RWPE1 (cell line): ENCODE data around the gene KPTN.

Source experiments
- CTCF ChIA-PET: fragments of 350-600 bp; sonication (Branson Sonifier 250); formaldehyde crosslinking; extraction: SDS; loops from one replicate; lab custom pipeline; 2021; lab: Yijun Ruan, JAX
- POLR2A ChIA-PET: fragments of 400-600 bp; formaldehyde crosslinking; extraction: SDS; loops from one replicate; lab custom pipeline; 2020; ENCODE audit warnings: antibody characterized with exemption; ENCODE audit not compliant: low non-redundant PET; lab: Yijun Ruan, JAX
- DNase-seq: peaks from one replicate; pipeline ENCODE4 v3.0.0; 2012; ENCODE audit warnings: low spot score
- H3K27ac ChIP-seq: fragments of 450-650 bp; 2 replicates; pipeline ENCODE4 v1.5.1; 2017
- TF ChIP-seq, protein P1 (sequence below): fragments of 450-650 bp; conservative IDR thresholded peaks from 2 replicates; pipeline ENCODE4 v1.5.1; 2017; ENCODE audit warnings: low read depth, mild to moderate bottlenecking

KPTN gene

DNA sequence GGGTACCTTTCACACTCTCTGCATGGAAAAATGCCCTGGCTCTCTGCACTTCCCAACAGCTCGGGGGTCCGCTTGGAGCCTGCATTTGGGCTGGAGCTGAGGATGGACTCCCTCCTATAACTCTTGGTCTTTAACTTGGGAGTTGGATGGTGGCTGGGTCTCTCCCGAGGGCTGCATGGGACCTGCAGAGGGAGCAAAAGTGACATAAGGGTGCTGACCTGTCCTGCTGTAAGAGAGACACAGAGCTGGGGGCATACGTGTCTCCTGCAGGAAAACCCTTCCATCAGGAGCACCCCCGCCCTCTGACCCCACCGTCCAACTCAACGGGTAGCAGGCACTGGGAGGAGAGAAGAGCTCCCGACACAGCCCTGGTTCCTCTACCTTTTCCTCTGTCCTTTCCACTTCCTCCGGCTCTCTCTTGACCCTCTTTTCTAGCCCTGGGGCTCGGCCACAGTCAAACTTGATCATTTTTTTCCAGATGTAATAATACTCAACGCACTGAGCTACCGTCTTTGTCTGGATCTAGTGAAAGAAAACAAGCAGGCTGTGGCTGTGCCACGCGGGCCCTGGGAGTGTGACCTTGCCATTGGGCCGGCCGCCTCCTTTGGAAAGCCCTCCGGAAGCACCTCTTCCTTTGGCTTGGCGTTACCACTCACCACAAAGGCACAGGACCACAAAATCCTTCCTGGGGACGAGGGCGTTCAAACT, 37.6 kb upstream of the KPTN start:
- CTCF ChIA-PET: no interaction called here
- POLR2A ChIA-PET: no interaction called here
- TF ChIP-seq, protein P1, sequence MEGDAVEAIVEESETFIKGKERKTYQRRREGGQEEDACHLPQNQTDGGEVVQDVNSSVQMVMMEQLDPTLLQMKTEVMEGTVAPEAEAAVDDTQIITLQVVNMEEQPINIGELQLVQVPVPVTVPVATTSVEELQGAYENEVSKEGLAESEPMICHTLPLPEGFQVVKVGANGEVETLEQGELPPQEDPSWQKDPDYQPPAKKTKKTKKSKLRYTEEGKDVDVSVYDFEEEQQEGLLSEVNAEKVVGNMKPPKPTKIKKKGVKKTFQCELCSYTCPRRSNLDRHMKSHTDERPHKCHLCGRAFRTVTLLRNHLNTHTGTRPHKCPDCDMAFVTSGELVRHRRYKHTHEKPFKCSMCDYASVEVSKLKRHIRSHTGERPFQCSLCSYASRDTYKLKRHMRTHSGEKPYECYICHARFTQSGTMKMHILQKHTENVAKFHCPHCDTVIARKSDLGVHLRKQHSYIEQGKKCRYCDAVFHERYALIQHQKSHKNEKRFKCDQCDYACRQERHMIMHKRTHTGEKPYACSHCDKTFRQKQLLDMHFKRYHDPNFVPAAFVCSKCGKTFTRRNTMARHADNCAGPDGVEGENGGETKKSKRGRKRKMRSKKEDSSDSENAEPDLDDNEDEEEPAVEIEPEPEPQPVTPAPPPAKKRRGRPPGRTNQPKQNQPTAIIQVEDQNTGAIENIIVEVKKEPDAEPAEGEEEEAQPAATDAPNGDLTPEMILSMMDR: no peak
- DNase-seq: no peak
- no peak overlapping the region for H3K27ac ChIP-seq

DNA sequence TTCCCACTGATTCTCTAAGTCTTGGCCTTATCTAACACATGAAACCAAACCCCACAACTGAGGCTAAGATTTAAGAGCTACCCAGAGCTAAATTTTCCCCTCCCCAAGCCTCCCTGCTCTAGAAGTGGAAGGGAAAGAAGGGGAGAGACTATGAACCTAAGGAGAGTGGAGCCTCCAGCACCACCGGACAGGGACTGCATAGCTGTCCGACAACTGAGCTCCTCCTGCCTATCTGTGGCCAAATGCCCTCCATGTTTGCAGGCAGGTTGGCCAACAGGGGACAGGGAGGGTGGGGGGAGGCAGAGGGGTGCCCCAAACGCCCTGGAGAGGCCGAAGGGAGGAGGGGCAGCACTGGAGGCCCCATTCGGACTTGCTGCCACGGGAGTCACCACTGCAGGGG, 36.8 kb upstream of the KPTN start:
- POLR2A ChIA-PET: no interaction called here
- DNase-seq: no peak
- H3K27ac ChIP-seq: no peak overlapping the region
- TF ChIP-seq, protein P1: no peak
- CTCF ChIA-PET: interaction anchor here (0.5 kb wide), 1 partner anchor 45 kb away, joined by 5 read pairs; no protein-coding TSS in a partner anchor

DNA sequence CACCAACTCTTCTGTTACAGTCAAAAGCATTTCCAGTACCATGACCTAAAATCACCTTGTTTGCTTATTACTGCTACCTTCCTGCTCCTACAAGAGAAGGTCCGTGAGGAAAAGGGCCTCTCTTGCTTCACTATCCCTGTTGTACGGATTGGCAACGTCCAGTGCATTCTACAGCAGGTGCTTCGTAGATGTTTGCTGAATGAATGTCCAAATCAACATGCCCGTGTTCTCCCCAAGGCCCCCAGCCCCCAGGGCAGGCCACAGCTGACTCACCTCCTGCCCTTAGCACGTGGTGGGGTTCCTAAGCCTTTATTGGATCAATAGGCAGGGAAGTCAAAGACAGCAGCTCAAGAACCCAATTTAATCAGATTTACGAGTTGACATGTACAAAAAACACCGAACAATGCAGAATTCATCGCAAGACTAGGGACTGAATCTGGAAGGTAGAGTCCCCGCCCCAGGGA, 36.4 kb upstream of the KPTN start:
- no peak overlapping the region for H3K27ac ChIP-seq
- no peak for DNase-seq
- ChIA-PET CTCF (interaction anchor here (0.5 kb wide), 1 partner anchor 45 kb away, joined by 5 read pairs; no protein-coding TSS in a partner anchor), POLR2A (interaction anchor here (0.5 kb wide), 1 partner anchor 734 kb away, joined by 4 read pairs; no protein-coding TSS in a partner anchor)
- TF ChIP-seq, protein P1: no peak

DNA sequence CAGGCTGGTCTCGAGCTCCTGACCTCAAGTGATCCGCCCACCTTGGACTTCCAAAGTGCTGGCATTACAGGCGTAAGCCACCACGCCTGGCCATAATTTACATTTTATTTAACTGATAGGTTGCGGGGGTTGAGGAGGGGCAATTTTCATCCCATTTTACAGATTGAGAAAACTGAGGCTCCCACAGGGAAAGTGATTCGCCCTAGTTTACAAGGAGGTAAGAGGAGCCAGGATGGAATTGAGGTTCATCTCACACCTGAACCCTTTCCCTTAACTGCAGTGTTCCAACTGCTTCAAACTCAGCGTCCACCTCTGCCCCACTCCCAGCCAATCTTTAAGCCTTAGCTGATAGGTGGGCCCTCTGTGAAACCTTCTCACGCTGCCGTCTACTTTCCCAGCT, 34.8 kb upstream of the KPTN start:
- no peak for DNase-seq
- POLR2A ChIA-PET: no interaction called here
- CTCF ChIA-PET: interaction anchor here (0.6 to 1.1 kb wide), 5 partner anchors 11 to 179 kb away, joined by 3 read pairs; no protein-coding TSS in a partner anchor
- TF ChIP-seq, protein P1: no peak
- H3K27ac ChIP-seq: no peak overlapping the region

DNA sequence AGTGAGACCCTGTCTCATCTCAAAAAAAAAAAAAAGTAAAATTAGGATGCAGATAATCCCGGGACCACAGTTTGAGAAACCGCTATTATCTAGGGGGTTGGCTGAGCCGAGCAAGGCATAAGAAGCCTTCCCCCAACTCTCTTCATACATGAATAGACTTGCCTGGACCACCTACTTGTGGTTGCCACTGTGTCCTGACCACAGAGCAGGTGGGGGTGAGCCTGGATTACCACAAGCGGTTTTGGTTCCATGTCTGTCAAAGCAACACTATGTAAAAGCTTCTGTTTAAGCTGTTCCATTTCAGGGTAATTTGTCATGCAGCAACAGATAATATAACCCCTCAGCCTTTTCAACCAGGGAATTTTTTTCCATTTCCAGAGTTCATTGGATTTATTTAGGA, 34.1 kb upstream of the KPTN start:
- no peak overlapping the region for H3K27ac ChIP-seq
- CTCF ChIA-PET: interaction anchor here (0.5 to 0.9 kb wide), 4 partner anchors 32 to 510 kb away, joined by 3 to 8 read pairs (median 4); no protein-coding TSS in a partner anchor
- POLR2A ChIA-PET: no interaction called here
- TF ChIP-seq, protein P1: no peak
- DNase-seq: no peak

DNA sequence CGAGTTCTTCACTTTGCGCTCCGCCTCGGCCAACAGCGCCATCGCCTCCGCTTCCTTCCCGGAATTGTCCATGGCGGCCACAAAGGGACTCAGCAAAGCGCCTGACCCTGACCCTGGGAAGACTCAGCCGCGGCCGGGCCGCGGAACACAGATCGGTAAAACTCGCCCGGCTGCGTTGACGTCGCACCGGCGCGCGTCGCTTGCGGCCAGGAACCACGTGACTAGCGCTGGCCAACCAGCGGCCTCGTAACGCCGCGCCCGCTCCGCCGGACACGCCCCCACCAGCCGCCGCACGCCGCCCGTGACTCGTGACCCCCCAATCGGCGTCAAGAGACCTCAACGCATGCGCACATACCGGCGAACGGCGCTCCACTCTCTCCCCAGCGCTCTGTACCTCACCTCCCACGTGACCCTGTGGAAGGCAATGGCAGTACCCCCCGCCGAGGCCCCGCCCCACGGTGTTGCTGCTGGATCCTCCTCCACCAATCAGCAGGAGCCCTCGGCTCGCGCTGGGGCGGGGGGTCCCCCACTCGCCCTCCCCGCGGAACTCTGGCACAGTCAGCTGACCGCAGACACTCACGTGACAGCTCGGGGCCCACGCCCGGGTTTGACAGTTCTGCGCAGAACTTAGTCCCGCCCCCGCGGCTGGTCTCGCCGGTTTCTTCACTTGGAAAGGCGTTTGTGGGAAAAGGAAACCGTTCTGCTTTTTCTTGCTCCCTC, 31.0 kb upstream of the KPTN start, which contains the start of gene NAPA:
Gene NAPA, minus strand, starts transcription at position 195 of the 720 bp plus-strand sequence. Its CDS starts 123 bp downstream, at position 72.
- peak; percentile 100 for DNase-seq
- H3K27ac ChIP-seq: peak within 1 kb of the TSS; percentile 96
- TF ChIP-seq, protein P1: no peak
- ChIA-PET CTCF (interaction anchor here (0.5 to 1.9 kb wide), 20 partner anchors 9 to 332 kb away, joined by 3 to 13 read pairs (median 4); no protein-coding TSS in a partner anchor), POLR2A (interaction anchor here (1.0 kb wide), 1 partner anchor 95 kb away, joined by 3 read pairs; no protein-coding TSS in a partner anchor)
